GM21723 (cell line): ENCODE results near the gene NDP.

Source experiments
- ATAC-seq: cut with Tn5 transposase; IDR thresholded peaks from one replicate; pipeline ENCODE4 v1.9.1; 2021; ENCODE audit warnings: mild to moderate bottlenecking, moderate library complexity; ENCODE audit not compliant: unreplicated experiment

The NDP gene

GRCh38 chrX:43973249-43974099 lies at the start of gene NDP:
Gene NDP, minus strand, starts transcription at chrX:43973390. Its CDS starts 14,745 bp downstream, at chrX:43958645.
- ATAC-seq, result no peak

- ATAC-seq, result no peak
These were observed 49.8 kb upstream of the NDP start for GRCh38 chrX:44022964-44023363.

GRCh38 chrX:44020693-44021092 lies 47.5 kb upstream of the NDP start:
- ATAC-seq, result no peak

- ATAC-seq, result no peak
These were observed 46.7 kb upstream of the NDP start for GRCh38 chrX:44019911-44020310.

GRCh38 chrX:44017676-44018075 lies 44.5 kb upstream of the NDP start:
- no peak for ATAC-seq

- no peak for ATAC-seq
These were observed 43.7 kb upstream of the NDP start for GRCh38 chrX:44016906-44017305.

GRCh38 chrX:44012484-44013096 lies 39.4 kb upstream of the NDP start:
- ATAC-seq, result no peak

- ATAC-seq, result no peak
These were observed 38.3 kb upstream of the NDP start for GRCh38 chrX:44011506-44011905.

- ATAC-seq, result no peak
These were observed 37.4 kb upstream of the NDP start for GRCh38 chrX:44010626-44011025.

GRCh38 chrX:44006081-44006480 lies 32.9 kb upstream of the NDP start:
- no peak for ATAC-seq

- no peak for ATAC-seq
These were observed 30.8 kb upstream of the NDP start for GRCh38 chrX:44003975-44004374.

GRCh38 chrX:44002567-44002966 lies 29.4 kb upstream of the NDP start:
- ATAC-seq, result no peak

- ATAC-seq, result no peak
These were observed 25.2 kb upstream of the NDP start for GRCh38 chrX:43998374-43998773.

- ATAC-seq, result no peak
These were observed 23.3 kb upstream of the NDP start for GRCh38 chrX:43996491-43996890.

- ATAC-seq, result no peak
These were observed 12.9 kb upstream of the NDP start for GRCh38 chrX:43986083-43986482.

GRCh38 chrX:43985511-43985910 lies 12.3 kb upstream of the NDP start:
- no peak for ATAC-seq

- no peak for ATAC-seq
These were observed 5.0 kb upstream of the NDP start for GRCh38 chrX:43978226-43978625.

- no peak for ATAC-seq
These were observed 3.0 kb upstream of the NDP start for GRCh38 chrX:43976205-43976604.

GRCh38 chrX:43975796-43976195 lies 2.6 kb upstream of the NDP start:
- no peak for ATAC-seq

GRCh38 chrX:43974741-43975465 lies 1.7 kb upstream of the NDP start:
- ATAC-seq, result no peak

- ATAC-seq, result no peak
These were observed 898 bp upstream of the NDP start for GRCh38 chrX:43974100-43974475.
